Esophagus (tissue), 2 donors: ENCODE results near the gene SLFNL1. TPM values are rescaled to one million over a fixed set of nuclear protein-coding genes. Genes with fewer than 3 reads are reported as not detected.
A peak's percentile ranks its signal among the peaks of the same experiment; 100 is the strongest.

Experiments
- H3K27ac ChIP-seq, 2 donors: one replicate each; pipeline ENCODE4 v1.5.1; 2013; ENCODE audit warnings: low read depth in 2 of 2, mild to moderate bottlenecking in 2 of 2, inconsistent platforms in 1 of 2, low read length in 1 of 2, moderate library complexity in 1 of 2
- H3K27me3 ChIP-seq, 2 donors: one replicate each; pipeline ENCODE4 v1.6.1; 2013; ENCODE audit warnings: low read length in 2 of 2, control low read depth in 1 of 2, mild to moderate bottlenecking in 1 of 2; ENCODE audit not compliant: insufficient read depth in 2 of 2, control insufficient read depth in 1 of 2
- H3K36me3 ChIP-seq, 2 donors: one replicate each; pipeline ENCODE4 v1.6.1; 2013; ENCODE audit warnings: low read length in 1 of 2; ENCODE audit not compliant: control insufficient read depth in 2 of 2, insufficient read depth in 2 of 2
- H3K4me1 ChIP-seq, 2 donors: one replicate each; pipeline ENCODE4 v1.6.1; 2013; ENCODE audit warnings: low read length in 1 of 2; ENCODE audit not compliant: control insufficient read depth in 2 of 2, insufficient read depth in 2 of 2
- H3K4me3 ChIP-seq, 2 donors: one replicate each; pipeline ENCODE4 v1.5.1; 2013; ENCODE audit warnings: low read length in 2 of 2, mild to moderate bottlenecking in 2 of 2, low read depth in 1 of 2, moderate library complexity in 1 of 2
- H3K9me3 ChIP-seq, 2 donors: one replicate each; pipeline ENCODE4 v1.6.1; 2013; ENCODE audit warnings: mild to moderate bottlenecking in 2 of 2, low read depth in 1 of 2, low read length in 1 of 2, moderate library complexity in 1 of 2; ENCODE audit not compliant: control insufficient read depth in 2 of 2, insufficient read depth in 1 of 2
- WGBS, 2 donors: extraction: QIAGEN DNeasy Blood & Tissue Kit; methylation state at CpG; one replicate each; pipeline ENCODE4 v1.1.7; 2013; 5-methylcytosine and 5-hydroxymethylcytosine counted together
- polyA plus RNA-seq, 2 donors: library from polyadenylated mRNA; stranded (reverse); fragments of 200-250 nt; gene quantifications; one replicate each; pipeline ENCODE4 v1.2.3, GENCODE V29; 2013
- donor health status: healthy with polysubstance abuse.
- donor health status: Bipolar disorder and iron deficiency.

SLFNL1 gene
- under 1 TPM; 0.08 to 0.16 TPM for polyA plus RNA-seq

DNA sequence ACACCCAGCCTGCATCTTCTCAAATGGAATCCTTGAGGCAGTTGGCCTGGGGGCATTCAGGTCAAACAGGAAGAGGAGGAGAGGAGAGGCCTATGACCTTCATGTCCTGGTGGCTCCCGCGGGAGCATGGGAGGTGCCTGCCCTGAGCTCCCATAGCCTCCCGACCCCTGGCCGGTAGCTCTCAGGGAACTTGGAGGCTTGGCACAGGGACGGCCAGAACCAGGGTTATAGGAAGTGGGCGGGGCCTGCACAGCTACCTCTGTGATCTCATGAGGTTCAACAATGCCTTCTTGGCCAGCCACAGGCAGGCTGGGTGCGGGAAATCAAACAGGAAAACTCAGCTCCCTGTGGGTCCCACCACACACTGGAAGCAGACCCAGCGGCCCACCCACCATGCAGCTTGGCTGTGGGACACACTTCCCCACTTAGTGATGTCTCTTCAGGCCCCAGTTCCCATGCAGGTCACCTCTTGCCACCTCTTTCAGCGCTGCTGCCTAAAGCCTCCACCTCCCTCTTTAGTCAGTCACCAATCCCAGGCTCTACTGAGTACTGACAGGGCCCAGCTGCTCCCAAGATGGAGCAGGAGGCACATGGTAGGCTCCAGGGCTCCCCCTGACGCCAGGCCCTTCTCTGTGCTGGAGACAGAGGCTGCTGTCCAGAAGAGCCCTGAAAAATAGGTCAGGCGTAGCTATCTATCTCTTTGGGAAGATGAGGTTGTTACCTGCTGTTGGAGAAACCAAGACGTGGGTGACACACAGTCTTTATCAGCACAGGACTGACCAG is at the start of gene SLFNL1:
SLFNL1 (minus strand) TSS at position 200 of the 783 bp plus-strand sequence. CDS start 1,065 bp downstream, outside the sequence.
- H3K27ac ChIP-seq = no peak within 1 kb of the TSS
- 60 to 65% methylated on average over 12 of the region's 12 CpGs for WGBS, 2 donors
- peaks cover 7 to 15% of the 10 kb centered on the region in 2 donors for H3K36me3 ChIP-seq

DNA sequence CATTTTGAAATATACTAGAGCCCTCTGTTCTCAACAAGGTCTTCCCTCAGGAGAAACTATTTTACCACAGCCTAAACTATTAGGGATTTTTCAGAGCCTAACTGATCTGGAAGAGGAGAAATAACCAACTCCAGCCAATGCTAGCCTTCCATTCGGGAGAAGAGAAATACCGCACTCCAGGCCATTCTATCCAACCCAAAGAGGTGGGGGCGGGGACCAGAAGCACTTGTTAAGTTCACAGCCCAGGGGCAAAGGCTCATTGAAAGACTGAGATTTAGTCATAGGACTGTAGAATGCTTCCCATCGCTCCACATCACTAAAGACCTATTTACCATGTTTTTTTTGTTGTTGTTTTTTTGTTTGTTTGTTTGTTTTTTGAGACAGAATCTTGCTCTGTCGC is 35.4 kb upstream of the SLFNL1 start:
- H3K27me3 ChIP-seq = no peaks in the 10 kb centered on the region
- no peaks in the 10 kb centered on the region for H3K9me3 ChIP-seq
- no peak overlapping the region for H3K4me3 ChIP-seq
- H3K27ac ChIP-seq = no peak overlapping the region
- H3K4me1 ChIP-seq = no peaks in the 10 kb centered on the region
- peaks cover 0 to 2% of the 10 kb centered on the region in 2 donors for H3K36me3 ChIP-seq
- 95 to 96% methylated on average over 5 of the region's 5 CpGs for WGBS, 2 donors

More for the DNA sequence above, at the start of gene SLFNL1:
- H3K4me1 ChIP-seq = peaks cover 5 to 7% of the 10 kb centered on the region in 2 donors
- H3K9me3 ChIP-seq = no peaks in the 10 kb centered on the region
- no peaks in the 10 kb centered on the region for H3K27me3 ChIP-seq
- H3K4me3 ChIP-seq = no peak within 1 kb of the TSS

GRCh38 chr1:41053316-41053715 is 31.8 kb upstream of the SLFNL1 start:
- Histone ChIP-seq H3K27ac (no peak overlapping the region), H3K4me3 (no peak overlapping the region), H3K9me3 (no peaks in the 10 kb centered on the region), H3K4me1 (no peaks in the 10 kb centered on the region), H3K27me3 (no peaks in the 10 kb centered on the region), H3K36me3 (peaks cover 0 to 3% of the 10 kb centered on the region in 2 donors)
- 82 to 87% methylated on average over 2 of the region's 2 CpGs for WGBS, 2 donors

GRCh38 chr1:41051022-41051421 is 29.5 kb upstream of the SLFNL1 start:
- no peak overlapping the region for H3K4me3 ChIP-seq
- H3K27me3 ChIP-seq = no peaks in the 10 kb centered on the region
- 91 to 98% methylated on average over 1 of the region's 1 CpG for WGBS, 2 donors
- H3K27ac ChIP-seq = no peak overlapping the region
- no peaks in the 10 kb centered on the region for H3K9me3 ChIP-seq
- peaks cover 0 to 3% of the 10 kb centered on the region in 2 donors for H3K36me3 ChIP-seq
- peaks cover 0 to 5% of the 10 kb centered on the region in 2 donors for H3K4me1 ChIP-seq

- peaks cover 3% of the 10 kb centered on the region in 2 donors for H3K36me3 ChIP-seq
- WGBS, 2 donors = 88 to 94% methylated on average over 3 of the region's 3 CpGs
- H3K9me3 ChIP-seq = no peaks in the 10 kb centered on the region
- H3K4me1 ChIP-seq = peaks cover 0 to 7% of the 10 kb centered on the region in 2 donors
- no peak overlapping the region for H3K4me3 ChIP-seq
- no peaks in the 10 kb centered on the region for H3K27me3 ChIP-seq
- no peak overlapping the region for H3K27ac ChIP-seq
Measured at GRCh38 chr1:41048540-41048939, 27.0 kb upstream of the SLFNL1 start.

GRCh38 chr1:41046347-41046775 is 24.8 kb upstream of the SLFNL1 start:
- H3K9me3 ChIP-seq = no peaks in the 10 kb centered on the region
- H3K27me3 ChIP-seq = no peaks in the 10 kb centered on the region
- peaks cover 3% of the 10 kb centered on the region in 2 donors for H3K36me3 ChIP-seq
- 57 to 62% methylated on average over 10 of the region's 10 CpGs for WGBS, 2 donors
- H3K4me1 ChIP-seq = peaks cover 0 to 7% of the 10 kb centered on the region in 2 donors
- H3K27ac ChIP-seq = peak overlapping the region; percentile 90 to 91
- no peak overlapping the region for H3K4me3 ChIP-seq

DNA sequence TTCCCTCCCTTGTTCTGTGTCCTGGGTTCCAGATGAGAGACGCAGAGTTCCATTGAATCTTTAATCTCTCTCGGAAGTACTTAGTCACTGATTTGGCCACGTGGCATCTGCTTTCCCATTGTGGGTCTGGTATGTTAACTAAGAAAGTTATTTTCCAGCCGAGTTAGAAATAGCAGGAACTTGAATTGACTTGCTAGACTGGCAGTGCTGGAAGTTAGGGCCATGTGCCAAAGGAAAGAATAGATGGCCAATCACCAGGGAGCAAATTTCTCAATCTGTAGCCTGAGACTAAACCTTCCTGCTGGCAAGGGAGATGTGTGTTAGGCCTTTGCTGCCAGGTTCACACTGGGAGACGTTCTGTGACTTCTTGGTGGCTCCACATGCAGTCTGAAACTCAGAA is 24.2 kb upstream of the SLFNL1 start:
- Histone ChIP-seq H3K27me3 (no peaks in the 10 kb centered on the region), H3K36me3 (peaks cover 3% of the 10 kb centered on the region in 2 donors), H3K27ac (peak overlapping the region; percentile 90 to 91), H3K9me3 (no peaks in the 10 kb centered on the region), H3K4me1 (peaks cover 0 to 7% of the 10 kb centered on the region in 2 donors), H3K4me3 (no peak overlapping the region)
- 32 to 39% methylated on average over 5 of the region's 5 CpGs for WGBS, 2 donors

DNA sequence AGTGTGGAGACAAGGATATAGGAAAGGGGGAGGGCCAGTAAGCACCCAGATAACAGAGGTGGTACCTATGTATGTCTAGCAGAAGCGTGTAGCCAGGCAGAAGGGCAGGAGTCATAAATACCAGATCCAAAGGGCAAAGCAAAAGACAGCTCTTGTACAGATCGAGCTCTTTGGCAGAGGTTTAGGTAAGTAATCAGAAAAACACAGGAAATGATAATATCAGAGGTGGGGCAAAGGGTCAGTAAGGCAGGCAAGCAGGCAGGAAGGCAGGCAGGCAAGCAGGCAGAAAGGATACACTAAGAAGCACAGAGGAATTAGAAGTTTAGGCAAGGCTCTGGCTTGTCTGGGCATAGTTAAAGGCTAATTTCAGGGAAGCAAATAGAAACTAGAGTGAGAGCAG is 22.7 kb upstream of the SLFNL1 start:
- H3K36me3 ChIP-seq = peaks cover 0 to 5% of the 10 kb centered on the region in 2 donors
- peak overlapping the region; percentile 15 to 63 for H3K27ac ChIP-seq
- H3K4me3 ChIP-seq = no peak overlapping the region
- H3K4me1 ChIP-seq = peaks cover 0 to 7% of the 10 kb centered on the region in 2 donors
- H3K9me3 ChIP-seq = no peaks in the 10 kb centered on the region
- WGBS, 2 donors = 46 to 54% methylated on average over 2 of the region's 2 CpGs
- no peaks in the 10 kb centered on the region for H3K27me3 ChIP-seq

DNA sequence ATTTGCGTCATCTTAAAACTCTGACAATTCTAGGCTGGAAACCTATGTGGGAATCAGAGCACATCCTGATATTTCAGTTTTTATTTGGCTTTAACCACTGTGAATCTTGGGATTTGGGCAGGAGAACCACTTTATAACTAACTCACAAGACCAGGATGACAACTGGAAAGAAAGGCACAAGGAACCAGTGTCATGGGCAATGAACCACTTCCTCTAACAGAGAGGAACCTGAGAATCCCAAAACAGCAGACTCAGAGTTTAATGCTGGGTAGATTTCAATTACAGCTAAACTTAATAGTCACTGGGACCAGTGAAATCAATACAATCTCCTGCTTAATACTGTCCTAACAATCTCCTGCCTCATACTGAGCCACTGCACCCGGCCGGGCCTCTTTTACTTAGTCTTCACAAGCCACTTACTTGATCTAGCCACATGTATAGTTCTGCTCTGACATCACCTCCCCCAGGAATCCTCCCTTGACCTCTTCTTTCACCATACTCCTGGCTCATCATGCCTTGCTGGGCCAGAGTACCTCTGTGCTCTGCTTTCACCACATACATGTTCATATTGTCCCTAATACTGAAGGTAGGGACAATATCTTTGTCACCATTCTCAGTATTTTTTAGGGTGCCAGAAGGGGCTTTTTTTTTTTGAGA is 20.2 kb upstream of the SLFNL1 start:
- 96 to 99% methylated on average over 3 of the region's 3 CpGs for WGBS, 2 donors
- peaks cover 5 to 8% of the 10 kb centered on the region in 2 donors for H3K36me3 ChIP-seq

More for the DNA sequence above, 20.2 kb upstream of the SLFNL1 start:
- Histone ChIP-seq H3K27me3 (no peaks in the 10 kb centered on the region), H3K27ac (no peak overlapping the region), H3K4me3 (no peak overlapping the region), H3K9me3 (no peaks in the 10 kb centered on the region), H3K4me1 (peaks cover 3 to 7% of the 10 kb centered on the region in 2 donors)
